Measurements from ENCODE around the gene C10orf67.

- TF ChIP-seq CTCF (IDR thresholded peaks at IDR 0.05) (no peak), POLR2AphosphoS5 (IDR thresholded peaks at IDR 0.05) (no peak), EP300 (IDR thresholded peaks at IDR 0.05) (no peak)
Measured at GRCh38 chr10:23280419-23281043, 64.1 kb downstream of the C10orf67 start.

Measured in gastroesophageal sphincter (tissue), 3 donors.